ENCODE data around the gene RAI1. TPM values are rescaled to one million over a fixed set of nuclear protein-coding genes. Genes with fewer than 3 reads are reported as not detected.

RAI1 gene
- total and polyA plus RNA-seq, 2 of the 13 experiments (the other 11 are each of a cell fraction or from before 2014, with no cell fraction given) = 3.4 to 5.2 TPM

GRCh38 chr17:17641621-17642409 lies 39.4 kb upstream of the RAI1 start (continued):
- no peak for TF ChIP-seq ZBED4 (CRISPR knock-in tag; IDR thresholded peaks at IDR 0.05; ENCODE audit: borderline replicate concordance)
- no peak for TF ChIP-seq ELF3 (CRISPR knock-in tag; IDR thresholded peaks at IDR 0.05)
- TF ChIP-seq ZNF782 (CRISPR knock-in tag; IDR thresholded peaks at IDR 0.05; ENCODE audit: borderline replicate concordance) = no peak
- TF ChIP-seq HDAC6 (IDR thresholded peaks at IDR 0.05; ENCODE audit: low read depth, low read length) = no peak
- TF ChIP-seq SMARCE1 (IDR thresholded peaks at IDR 0.05; ENCODE audit: borderline replicate concordance) = no peak
- TF ChIP-seq MXD4 (CRISPR knock-in tag; IDR thresholded peaks at IDR 0.05) = no peak
- TF ChIP-seq NFATC3 (CRISPR knock-in tag; IDR thresholded peaks at IDR 0.05) = no peak
- TF ChIP-seq SALL1 (CRISPR knock-in tag; IDR thresholded peaks at IDR 0.05) = 0 out of 2 replicates have a peak, but pooled peaks have one; percentile 13
- no peak for TF ChIP-seq ZNF563 (CRISPR knock-in tag; IDR thresholded peaks at IDR 0.05)
- TF ChIP-seq FOXA3 (CRISPR knock-in tag; IDR thresholded peaks at IDR 0.05) = no peak
- TF ChIP-seq ZNF510 (CRISPR knock-in tag; IDR thresholded peaks at IDR 0.05; ENCODE audit: low read depth) = no peak
- TF ChIP-seq MBD4 (IDR thresholded peaks at IDR 0.05; ENCODE audit: borderline replicate concordance, low read length) = no peak
- no peak for TF ChIP-seq ZSCAN22 (CRISPR knock-in tag; IDR thresholded peaks at IDR 0.05)
- peak; percentile 66; the same call in 1 of the 2 replicates for TF ChIP-seq KLF11 (CRISPR knock-in tag; IDR thresholded peaks at IDR 0.05)
- TF ChIP-seq FOXK1 (CRISPR knock-in tag; IDR thresholded peaks at IDR 0.05; ENCODE audit: borderline replicate concordance, low read depth) = no peak
- no peak for TF ChIP-seq CCDC6 (CRISPR knock-in tag; IDR thresholded peaks at IDR 0.05)
- no peak for TF ChIP-seq KDM1A (CRISPR knock-in tag; IDR thresholded peaks at IDR 0.05)
- TF ChIP-seq NCOA1 (CRISPR knock-in tag; IDR thresholded peaks at IDR 0.05) = no peak
- TF ChIP-seq HOXD1 (CRISPR knock-in tag; IDR thresholded peaks at IDR 0.05) = no peak
- no peak for TF ChIP-seq TMF1 (CRISPR knock-in tag; IDR thresholded peaks at IDR 0.05; ENCODE audit: low read depth)
- TF ChIP-seq TEAD3 (CRISPR knock-in tag; optimal IDR thresholded peaks at IDR 0.05; ENCODE audit: borderline replicate concordance) = peak; percentile 67
- no peak for TF ChIP-seq CHD2 (IDR thresholded peaks at IDR 0.05; ENCODE audit: low read depth, low read length)
- TF ChIP-seq ZBTB8A (CRISPR knock-in tag; IDR thresholded peaks at IDR 0.05; ENCODE audit: borderline replicate concordance, low read depth) = no peak
- TF ChIP-seq ZNF460 (CRISPR knock-in tag; IDR thresholded peaks at IDR 0.05; ENCODE audit: borderline replicate concordance) = no peak
- no peak for TF ChIP-seq ZNF790 (CRISPR knock-in tag; IDR thresholded peaks at IDR 0.05; ENCODE audit: borderline replicate concordance)
- TF ChIP-seq CTCF (CRISPR knock-in tag; IDR thresholded peaks at IDR 0.05) = peak; percentile 96

Data from HepG2 (cell line).